Erythroblast (primary cell): ENCODE data around the gene LEPROT.

ENCODE experiments used
- GATA1 ChIP-seq: IDR thresholded peaks from 2 replicates; pipeline ENCODE4 v1.6.1; 2011; ENCODE audit warnings: low read depth, mild to moderate bottlenecking, control low read depth, low read length, moderate library complexity
- POLR2A ChIP-seq: IDR thresholded peaks from 2 replicates; pipeline ENCODE4 v1.6.1; 2011; ENCODE audit warnings: mild to moderate bottlenecking, low read length

DNA sequence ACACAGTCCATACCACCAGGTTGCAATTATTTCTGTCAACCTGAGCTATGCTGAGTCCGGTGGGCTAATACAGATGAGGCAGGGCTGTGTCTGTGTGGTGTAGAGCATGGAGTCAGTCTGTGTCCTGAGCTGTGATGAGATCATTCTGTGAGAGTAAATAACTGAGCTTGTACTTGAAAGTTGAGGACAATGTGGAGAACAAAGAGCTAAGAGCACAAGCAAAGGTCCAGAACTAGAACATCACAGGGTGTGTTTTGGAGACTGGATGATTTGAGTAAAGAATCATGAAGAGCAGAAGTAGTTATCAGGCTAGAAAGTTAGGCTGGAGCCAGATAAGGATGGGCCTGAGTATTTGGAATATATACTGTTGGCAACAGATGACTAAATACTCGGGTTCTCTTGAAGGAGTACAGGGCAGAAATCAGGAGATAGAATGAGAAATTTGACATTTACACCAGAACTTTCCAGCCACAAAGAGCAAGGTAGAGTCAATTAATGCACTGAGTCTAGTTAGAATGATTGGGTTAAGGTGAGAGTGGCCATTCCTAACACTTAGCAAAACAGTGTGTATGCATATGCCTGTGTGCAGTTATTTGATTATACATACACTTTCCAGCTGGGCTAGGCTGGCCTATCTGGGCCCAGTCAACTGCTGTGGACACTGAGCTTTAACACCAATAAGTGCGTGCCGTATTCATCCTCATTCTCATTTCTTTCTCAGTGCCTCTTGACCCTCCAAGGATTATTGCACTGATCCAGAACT, 48.8 kb downstream of the LEPROT start:
- TF ChIP-seq POLR2A, result peak; percentile 45
- TF ChIP-seq GATA1, result no peak
